ENCODE data around the gene RNF121. TPM values are rescaled to one million over a fixed set of nuclear protein-coding genes. Genes with fewer than 3 reads are reported as not detected.

The RNF121 gene
- total RNA-seq, 1 donor from 2014 or later, result 65.4 TPM

DNA sequence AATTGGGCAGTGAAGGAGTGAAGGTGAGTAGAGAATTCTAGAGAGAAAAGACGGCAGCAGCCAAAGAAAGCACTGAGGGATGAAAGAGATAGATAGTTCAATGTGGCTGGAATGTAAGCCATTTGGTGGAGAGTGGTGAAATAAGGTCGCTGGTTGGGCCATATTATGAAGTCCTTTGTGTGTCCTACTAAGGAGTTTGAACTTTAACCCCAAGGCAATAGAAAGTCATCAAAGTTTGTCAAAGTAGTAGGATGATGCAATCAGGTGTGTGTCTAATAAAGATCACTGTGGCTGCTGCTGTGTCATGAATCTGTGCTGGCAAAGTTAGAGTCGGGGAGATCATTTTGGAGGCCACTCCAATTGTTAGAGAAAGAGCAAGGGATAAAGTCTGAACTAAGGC lies 18.7 kb downstream of the RNF121 start:
- no peak for DNase-seq
- Mint-ChIP-seq H3K9me3 (no peaks in the 10 kb centered on the region), H3K27me3 (no peaks in the 10 kb centered on the region), H3K4me1 (peaks cover 18% of the 10 kb centered on the region), H3K36me3 (ENCODE audit: low read depth) (peaks cover 21% of the 10 kb centered on the region), H3K4me3 (no peak overlapping the region), H3K27ac (peak overlapping the region; percentile 11)
- intact Hi-C loops (cut with micrococcal nuclease), result no loop called here

DNA sequence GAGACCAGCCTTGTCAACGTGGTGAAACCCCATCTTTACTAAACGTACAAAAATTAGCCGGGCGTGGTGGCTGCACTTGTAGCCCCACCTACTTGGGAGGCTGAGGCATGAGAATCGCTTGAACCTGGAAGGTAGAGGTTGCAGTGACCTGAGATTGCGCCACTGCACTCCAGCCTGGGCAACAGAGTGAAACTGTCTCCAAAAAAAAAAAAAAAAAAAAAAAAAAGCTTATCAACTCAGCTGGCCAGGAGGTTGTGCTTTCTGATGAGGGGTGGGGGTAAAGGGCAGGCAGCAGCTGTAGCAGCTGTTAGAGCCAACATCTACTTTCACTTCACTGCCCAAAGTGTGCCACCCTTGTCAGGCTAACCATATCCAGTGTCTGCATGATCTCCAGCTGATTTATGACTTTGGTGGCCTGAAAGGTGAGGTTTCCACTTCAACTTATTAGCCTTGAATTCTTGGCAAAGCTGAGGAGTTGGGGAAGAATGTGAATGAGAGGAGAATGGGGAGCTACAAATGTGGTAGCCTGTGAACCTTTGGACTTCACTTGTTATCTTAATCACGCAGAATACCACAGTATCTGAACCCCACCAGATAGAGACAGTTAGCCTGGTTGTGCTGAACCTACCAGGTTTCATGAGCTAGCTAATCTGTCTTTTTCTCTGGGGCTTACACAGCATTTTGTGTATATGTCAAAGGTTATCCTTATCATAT lies 19.6 kb downstream of the RNF121 start:
- H3K9me3 Mint-ChIP-seq, result no peaks in the 10 kb centered on the region
- intact Hi-C loops (cut with micrococcal nuclease), result no loop called here
- no peak overlapping the region for H3K27ac Mint-ChIP-seq
- H3K27me3 Mint-ChIP-seq, result no peaks in the 10 kb centered on the region
- no peak for DNase-seq
- H3K36me3 Mint-ChIP-seq (ENCODE audit: low read depth), result peaks cover 21% of the 10 kb centered on the region
- H3K4me3 Mint-ChIP-seq, result no peak overlapping the region
- peaks cover 18% of the 10 kb centered on the region for H3K4me1 Mint-ChIP-seq

- peaks cover 18% of the 10 kb centered on the region for H3K36me3 Mint-ChIP-seq (ENCODE audit: low read depth)
- H3K27ac Mint-ChIP-seq, result peak overlapping the region; percentile 45
Observed at GRCh38 chr11:71949034-71949433, 20.2 kb downstream of the RNF121 start.

DNA sequence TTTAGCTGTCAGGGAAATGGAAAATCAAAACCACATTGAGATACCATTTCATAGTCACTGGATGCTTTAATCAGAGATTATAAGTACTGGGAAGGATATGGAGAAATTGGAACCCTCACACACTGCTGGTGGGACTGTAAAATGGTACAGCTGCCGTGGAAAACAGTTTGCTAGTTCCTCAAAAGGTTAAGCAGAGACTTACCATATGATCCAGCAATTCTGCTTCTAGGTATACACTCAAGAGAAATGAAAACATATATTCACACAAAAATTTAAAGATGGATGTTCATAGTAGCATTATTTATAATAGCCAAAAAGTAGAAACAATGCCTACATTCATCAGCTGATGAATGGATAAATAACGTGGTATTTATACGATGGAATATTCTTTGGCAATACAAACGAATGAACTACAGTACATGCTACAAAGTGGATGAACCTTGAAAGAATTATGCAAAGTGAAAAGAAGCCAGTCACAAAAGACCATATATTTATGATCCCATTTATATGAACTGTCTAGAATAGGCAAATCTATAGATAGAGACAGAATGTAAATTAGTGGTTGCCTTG lies 23.0 kb downstream of the RNF121 start:
- Mint-ChIP-seq H3K27ac (no peak overlapping the region), H3K9me3 (no peaks in the 10 kb centered on the region), H3K4me3 (no peak overlapping the region), H3K27me3 (no peaks in the 10 kb centered on the region), H3K4me1 (peaks cover 23% of the 10 kb centered on the region), H3K36me3 (ENCODE audit: low read depth) (peaks cover 11% of the 10 kb centered on the region)
- intact Hi-C loops (cut with micrococcal nuclease), result no loop called here
- DNase-seq, result no peak

More at GRCh38 chr11:71949034-71949433, 20.2 kb downstream of the RNF121 start:
- intact Hi-C loops (cut with micrococcal nuclease), result no loop called here
- H3K4me1 Mint-ChIP-seq, result peaks cover 15% of the 10 kb centered on the region
- no peak overlapping the region for H3K4me3 Mint-ChIP-seq
- no peaks in the 10 kb centered on the region for H3K27me3 Mint-ChIP-seq
- H3K9me3 Mint-ChIP-seq, result no peaks in the 10 kb centered on the region
- no peak for DNase-seq

GRCh38 chr11:71955898-71956456 lies 27.1 kb downstream of the RNF121 start:
- no peak for DNase-seq
- Mint-ChIP-seq H3K36me3 (ENCODE audit: low read depth) (peaks cover 14% of the 10 kb centered on the region), H3K4me1 (peaks cover 26% of the 10 kb centered on the region), H3K4me3 (no peak overlapping the region), H3K9me3 (peaks cover 2% of the 10 kb centered on the region), H3K27ac (peak overlapping the region; percentile 54), H3K27me3 (no peaks in the 10 kb centered on the region)
- intact Hi-C loops (cut with micrococcal nuclease), result no loop called here

DNA sequence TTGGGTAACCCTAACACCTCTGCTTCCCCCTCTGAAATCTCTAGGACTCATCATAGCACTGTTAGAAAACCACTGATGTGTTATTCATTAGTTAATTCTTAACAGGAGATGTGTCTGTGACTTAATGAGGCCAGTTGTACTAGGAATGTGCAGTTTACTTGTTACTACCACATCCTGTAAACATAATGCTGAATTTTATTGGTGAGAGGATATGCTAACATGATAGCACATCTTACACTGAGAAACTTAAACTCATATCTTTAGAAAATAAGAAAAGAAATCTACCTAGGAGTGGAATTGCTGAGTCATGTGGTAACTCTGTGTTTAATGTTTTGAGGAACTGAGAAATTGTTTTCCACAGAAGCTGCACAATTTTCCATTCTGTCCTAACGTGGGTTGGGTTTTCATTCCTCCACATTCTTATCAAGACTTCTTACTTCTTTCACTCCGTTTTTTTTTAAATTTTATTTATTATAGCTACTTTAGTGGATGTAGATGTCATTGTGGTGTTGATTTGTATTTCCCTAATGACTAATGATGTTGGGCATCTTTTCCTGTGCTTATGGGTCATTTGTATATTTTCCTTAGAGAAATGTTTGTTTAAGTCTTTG lies 33.7 kb downstream of the RNF121 start:
- no peak for DNase-seq
- intact Hi-C loops (cut with micrococcal nuclease), result loop anchor here (1.0 kb wide), 1 partner anchor 31 kb away; no protein-coding TSS in a partner anchor
- H3K27me3 Mint-ChIP-seq, result no peaks in the 10 kb centered on the region
- peaks cover 27% of the 10 kb centered on the region for H3K4me1 Mint-ChIP-seq
- peak overlapping the region; percentile 86 for H3K27ac Mint-ChIP-seq
- H3K9me3 Mint-ChIP-seq, result peaks cover 3% of the 10 kb centered on the region
- H3K36me3 Mint-ChIP-seq (ENCODE audit: low read depth), result peaks cover 38% of the 10 kb centered on the region
- peak overlapping the region; percentile 15 for H3K4me3 Mint-ChIP-seq

- peaks cover 24% of the 10 kb centered on the region for H3K4me1 Mint-ChIP-seq
- H3K9me3 Mint-ChIP-seq, result peaks cover 3% of the 10 kb centered on the region
- H3K4me3 Mint-ChIP-seq, result no peak overlapping the region
- H3K27me3 Mint-ChIP-seq, result no peaks in the 10 kb centered on the region
- H3K36me3 Mint-ChIP-seq (ENCODE audit: low read depth), result peaks cover 40% of the 10 kb centered on the region
- no peak for DNase-seq
- intact Hi-C loops (cut with micrococcal nuclease), result no loop called here
- peak overlapping the region; percentile 86 for H3K27ac Mint-ChIP-seq
Observed at GRCh38 chr11:71963468-71963867, 34.6 kb downstream of the RNF121 start.

DNA sequence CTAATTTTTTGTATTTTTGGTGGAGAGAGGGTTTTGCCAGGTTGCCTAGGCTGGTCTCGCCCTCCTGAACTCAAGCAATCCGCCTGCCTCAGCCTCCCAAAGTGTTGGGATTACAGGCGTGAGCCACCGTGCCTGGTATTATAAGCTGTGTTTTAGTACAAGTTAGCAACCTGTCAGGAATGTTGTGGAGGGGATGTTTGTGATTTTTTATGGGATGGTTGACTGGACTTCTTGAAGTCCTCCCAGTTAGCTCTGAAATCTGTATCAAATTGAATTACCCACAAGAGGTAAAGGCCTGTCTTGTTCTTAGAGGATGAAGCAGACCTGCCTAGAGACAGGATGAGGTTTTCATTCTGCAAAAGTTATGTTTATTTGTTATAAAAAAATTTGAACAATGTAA lies 35.8 kb downstream of the RNF121 start:
- Mint-ChIP-seq H3K36me3 (ENCODE audit: low read depth) (peaks cover 38% of the 10 kb centered on the region), H3K4me3 (no peak overlapping the region), H3K27ac (no peak overlapping the region), H3K27me3 (no peaks in the 10 kb centered on the region), H3K9me3 (peaks cover 3% of the 10 kb centered on the region), H3K4me1 (peaks cover 24% of the 10 kb centered on the region)
- intact Hi-C loops (cut with micrococcal nuclease), result no loop called here
- no peak for DNase-seq

- Mint-ChIP-seq H3K9me3 (no peaks in the 10 kb centered on the region), H3K4me1 (no peaks in the 10 kb centered on the region), H3K36me3 (ENCODE audit: low read depth) (peaks cover 12% of the 10 kb centered on the region), H3K27ac (no peak overlapping the region), H3K27me3 (no peaks in the 10 kb centered on the region), H3K4me3 (no peak overlapping the region)
- DNase-seq, result no peak
- intact Hi-C loops (cut with micrococcal nuclease), result no loop called here
Observed at GRCh38 chr11:71971680-71972079, 42.8 kb downstream of the RNF121 start.

GRCh38 chr11:71976551-71976950 lies 47.7 kb downstream of the RNF121 start:
- Mint-ChIP-seq H3K4me1 (peaks cover 5% of the 10 kb centered on the region), H3K9me3 (no peaks in the 10 kb centered on the region), H3K36me3 (ENCODE audit: low read depth) (peaks cover 7% of the 10 kb centered on the region), H3K27ac (no peak overlapping the region), H3K27me3 (no peaks in the 10 kb centered on the region), H3K4me3 (no peak overlapping the region)
- intact Hi-C loops (cut with micrococcal nuclease), result loop anchor here (5.0 kb wide), 3 partner anchors 44 to 456 kb away; partner anchors contain the start of genes CLPB, LRRC51 and NUMA1
- DNase-seq, result no peak

DNA sequence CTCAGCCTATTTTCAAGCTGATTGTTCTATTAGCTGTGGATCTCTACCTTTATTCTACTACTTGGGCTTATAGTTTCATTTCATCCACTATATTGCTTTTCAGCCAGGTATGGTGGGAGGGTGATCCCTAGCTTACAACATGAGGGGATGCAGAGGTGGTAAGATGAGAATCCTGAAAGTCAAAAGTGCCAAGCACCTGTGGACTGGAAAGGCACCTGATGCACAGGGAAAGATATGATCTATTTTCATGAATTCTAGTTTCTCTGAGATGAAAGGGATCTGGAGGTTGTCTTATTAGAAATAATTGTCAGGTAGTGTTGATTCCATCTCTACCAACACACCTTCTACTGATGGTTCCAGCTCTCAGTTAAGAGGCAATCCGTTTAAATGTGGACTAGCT lies 48.2 kb downstream of the RNF121 start:
- Mint-ChIP-seq H3K9me3 (no peaks in the 10 kb centered on the region), H3K36me3 (ENCODE audit: low read depth) (peaks cover 7% of the 10 kb centered on the region), H3K27me3 (no peaks in the 10 kb centered on the region), H3K27ac (no peak overlapping the region), H3K4me3 (no peak overlapping the region), H3K4me1 (peaks cover 5% of the 10 kb centered on the region)
- no peak for DNase-seq
- intact Hi-C loops (cut with micrococcal nuclease), result loop anchor here (1.0 to 5.0 kb wide), 4 partner anchors 22 to 455 kb away; partner anchors contain the start of genes CLPB, LRRC51 and NUMA1

DNA sequence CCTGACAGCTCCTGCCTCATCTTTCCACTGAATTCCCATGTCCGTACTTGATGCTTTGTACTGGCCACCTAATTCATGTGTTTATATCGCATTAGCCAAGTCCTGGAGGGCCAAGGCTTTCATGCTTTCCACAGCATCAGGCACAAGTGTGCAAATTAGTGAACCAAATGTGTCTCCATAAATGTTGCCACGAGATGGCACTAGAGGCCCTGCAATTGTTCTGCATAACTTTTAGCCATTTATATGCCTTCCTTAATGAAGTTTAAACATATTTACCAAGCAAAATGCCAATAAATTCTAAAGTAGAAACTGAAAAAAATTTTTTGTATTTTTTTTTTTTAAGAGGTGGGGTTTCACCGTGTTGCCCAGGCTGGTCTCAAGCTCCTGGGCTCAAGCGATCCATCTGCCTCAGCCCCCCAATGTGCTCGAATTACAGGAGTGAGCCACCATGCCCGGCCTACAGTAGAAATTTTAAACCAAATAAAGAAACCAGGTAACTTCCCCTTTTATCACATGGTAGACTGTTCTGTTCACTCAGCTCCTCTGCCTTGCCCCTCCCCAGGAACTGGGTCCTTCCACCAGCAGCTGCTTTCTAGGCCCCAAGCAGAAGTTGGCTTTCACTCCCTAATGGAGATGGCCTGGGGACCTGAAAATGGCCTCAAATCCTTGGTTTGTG lies 49.0 kb downstream of the RNF121 start:
- Mint-ChIP-seq H3K27ac (peak overlapping the region; percentile 62), H3K4me3 (no peak overlapping the region), H3K36me3 (ENCODE audit: low read depth) (peaks cover 10% of the 10 kb centered on the region), H3K4me1 (peaks cover 5% of the 10 kb centered on the region), H3K9me3 (no peaks in the 10 kb centered on the region), H3K27me3 (no peaks in the 10 kb centered on the region)
- intact Hi-C loops (cut with micrococcal nuclease), result loop anchor here (1.0 to 5.0 kb wide), 4 partner anchors 21 to 454 kb away; partner anchors contain the start of genes CLPB, LRRC51 and NUMA1
- peak; percentile 89 for DNase-seq

DNA sequence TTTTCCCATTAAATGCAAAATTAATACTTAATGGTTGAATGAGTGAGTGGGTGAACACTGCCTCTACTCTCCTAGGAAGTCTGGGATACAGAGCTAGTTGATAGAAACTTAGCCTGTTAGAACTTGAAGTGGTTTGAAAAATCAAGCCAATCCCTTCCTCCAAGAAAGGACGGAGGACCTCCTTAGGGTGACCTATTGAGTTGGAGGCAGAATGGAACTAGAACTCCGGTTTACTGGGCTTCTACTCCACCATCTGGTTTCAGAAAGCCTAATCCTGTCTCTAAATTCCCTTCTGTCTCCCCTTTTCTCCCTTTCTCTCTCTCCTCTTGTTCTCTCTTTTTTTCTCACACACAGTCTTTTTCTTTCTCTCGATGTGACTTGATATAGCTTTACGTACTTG lies 50.2 kb downstream of the RNF121 start:
- DNase-seq, result no peak
- Mint-ChIP-seq H3K4me1 (peaks cover 5% of the 10 kb centered on the region), H3K4me3 (no peak overlapping the region), H3K36me3 (ENCODE audit: low read depth) (peaks cover 17% of the 10 kb centered on the region), H3K27ac (no peak overlapping the region), H3K9me3 (no peaks in the 10 kb centered on the region), H3K27me3 (no peaks in the 10 kb centered on the region)
- intact Hi-C loops (cut with micrococcal nuclease), result loop anchor here (5.0 kb wide), 3 partner anchors 47 to 453 kb away; partner anchors contain the start of genes CLPB, LRRC51 and NUMA1

All from activated CD4-positive, alpha-beta T cell treated with anti-CD3 and anti-CD28 coated beads, Interleukin-2, amount 10 ng/mL, durations not matched to agents 24 days and 14 days (primary cell).